Activated CD4-positive, alpha-beta memory T cell treated with anti-CD3 and anti-CD28 coated beads, Interleukin-2, amount 10 ng/mL, durations not matched to agents 7 days and 5 days (primary cell): ENCODE results near the gene TMEM266. TPM values are rescaled to one million over a fixed set of nuclear protein-coding genes. Genes with fewer than 3 reads are reported as not detected.

Experiments
- CTCF ChIA-PET: fragments of 350-600 bp; sonication (Branson Sonifier 250); formaldehyde crosslinking; loops from one replicate; lab custom pipeline; 2021; ENCODE audit warnings: antibody characterized with exemption, inconsistent platforms; lab: Charles Lee
- POLR2A ChIA-PET: fragments of 350-600 bp; sonication (Branson Sonifier 250); formaldehyde crosslinking; loops from one replicate; lab custom pipeline; 2021; ENCODE audit warnings: antibody characterized with exemption; lab: Charles Lee
- DNase-seq: peaks from one replicate; pipeline ENCODE4 v3.0.0-alpha.2; 2020
- H3K27ac Mint-ChIP-seq: one replicate; pipeline ENCODE4 v1.8.0; 2021; ENCODE audit warnings: mild to moderate bottlenecking, mixed read lengths
- H3K27me3 Mint-ChIP-seq: one replicate; pipeline ENCODE4 v1.8.0; 2021; ENCODE audit warnings: mixed read lengths
- H3K36me3 Mint-ChIP-seq: one replicate; pipeline ENCODE4 v1.8.0; 2021; ENCODE audit warnings: low read depth, mixed read lengths
- H3K4me1 Mint-ChIP-seq: one replicate; pipeline ENCODE4 v1.8.0; 2021; ENCODE audit warnings: mixed read lengths
- H3K4me3 Mint-ChIP-seq: one replicate; pipeline ENCODE4 v1.8.0; 2021; ENCODE audit warnings: mild to moderate bottlenecking, mixed read lengths
- H3K9me3 Mint-ChIP-seq: one replicate; pipeline ENCODE4 v1.8.0; 2021; ENCODE audit warnings: mixed read lengths
- total RNA-seq, 2 experiments: library from RNA; stranded (reverse); gene quantifications; one replicate each; pipeline ENCODE4 v1.2.3, GENCODE V29; 2021

Gene TMEM266
- total RNA-seq, 2 experiments from 2014 or later: not detected

GRCh38 chr15:76160426-76161152, 100.8 kb downstream of the TMEM266 start:
- no peaks in the 10 kb centered on the region for H3K36me3 Mint-ChIP-seq
- H3K9me3 Mint-ChIP-seq: no peaks in the 10 kb centered on the region
- ChIA-PET CTCF (no interaction called here), POLR2A (no interaction called here)
- H3K27ac Mint-ChIP-seq: no peak overlapping the region
- no peaks in the 10 kb centered on the region for H3K4me1 Mint-ChIP-seq
- no peak for DNase-seq
- no peak overlapping the region for H3K4me3 Mint-ChIP-seq
- no peaks in the 10 kb centered on the region for H3K27me3 Mint-ChIP-seq

GRCh38 chr15:76161153-76162035, 101.6 kb downstream of the TMEM266 start:
- Mint-ChIP-seq H3K9me3 (no peaks in the 10 kb centered on the region), H3K27ac (no peak overlapping the region), H3K4me1 (no peaks in the 10 kb centered on the region), H3K36me3 (no peaks in the 10 kb centered on the region), H3K27me3 (no peaks in the 10 kb centered on the region), H3K4me3 (no peak overlapping the region)
- ChIA-PET CTCF (no interaction called here), POLR2A (no interaction called here)
- DNase-seq: no peak

DNA sequence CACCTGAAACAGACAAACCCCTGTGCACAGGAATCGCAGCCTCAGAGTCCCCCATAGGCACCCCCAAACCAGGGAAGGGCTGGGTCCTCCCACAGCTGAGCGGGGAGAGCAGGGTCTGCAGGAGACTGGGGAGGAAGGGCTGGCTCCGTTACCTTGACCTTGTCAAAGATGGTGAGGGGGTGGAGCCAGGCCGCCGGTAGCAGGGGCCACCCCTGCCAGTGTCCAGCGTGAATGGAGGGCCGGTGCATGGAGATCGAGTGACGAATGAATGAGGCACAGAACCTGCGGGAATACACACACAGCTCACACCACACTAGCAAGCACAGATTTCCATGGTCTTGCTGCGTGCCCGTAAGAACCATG, 102.2 kb downstream of the TMEM266 start:
- Mint-ChIP-seq H3K27me3 (no peaks in the 10 kb centered on the region), H3K27ac (no peak overlapping the region), H3K4me3 (no peak overlapping the region), H3K9me3 (no peaks in the 10 kb centered on the region), H3K36me3 (no peaks in the 10 kb centered on the region), H3K4me1 (no peaks in the 10 kb centered on the region)
- ChIA-PET CTCF (no interaction called here), POLR2A (no interaction called here)
- no peak for DNase-seq

- H3K36me3 Mint-ChIP-seq: no peaks in the 10 kb centered on the region
- no peak for DNase-seq
- H3K4me3 Mint-ChIP-seq: no peak overlapping the region
Measured at GRCh38 chr15:76162784-76163456, 103.1 kb downstream of the TMEM266 start.

DNA sequence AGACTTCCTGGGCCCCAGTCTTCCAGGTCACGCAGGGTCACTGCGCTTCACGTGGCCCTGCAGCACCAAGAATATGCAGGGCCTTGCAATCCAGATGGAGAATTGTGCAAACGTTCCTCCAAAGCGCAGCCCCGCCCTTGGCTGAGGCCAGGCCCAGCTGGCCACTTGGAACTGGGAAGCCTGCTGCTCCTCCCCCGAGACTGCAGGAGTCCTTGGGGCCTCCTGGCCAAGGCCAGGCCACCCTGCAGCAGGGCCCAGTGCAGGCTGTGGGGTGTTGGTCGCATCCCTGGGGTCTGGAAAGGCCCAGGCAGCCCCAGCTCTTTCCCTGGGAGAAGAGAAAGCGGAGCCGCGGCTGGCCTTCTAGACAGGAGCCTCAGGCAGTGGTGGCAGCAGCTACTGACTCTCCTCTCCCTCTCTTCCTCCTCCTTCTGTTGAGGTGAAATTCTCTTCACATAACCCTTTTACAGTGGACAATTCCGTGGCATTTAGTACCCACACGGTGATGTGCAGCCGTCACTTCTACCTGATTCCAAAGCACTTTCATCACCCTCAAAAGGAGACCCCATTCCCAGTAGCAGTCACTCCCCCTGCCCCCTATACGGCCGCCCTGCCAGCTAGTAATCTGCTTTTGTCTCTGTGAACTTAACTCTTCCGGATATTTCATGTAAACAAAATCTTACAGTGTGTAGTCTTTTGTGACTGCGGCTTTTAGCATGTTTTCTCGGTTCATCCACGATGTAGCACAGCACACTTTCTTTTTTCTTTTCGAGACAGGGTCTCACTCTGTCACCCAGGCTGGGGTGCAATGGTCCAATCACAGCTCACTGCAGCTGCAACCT, 103.9 kb downstream of the TMEM266 start:
- Mint-ChIP-seq H3K27me3 (peaks cover 3% of the 10 kb centered on the region), H3K27ac (no peak overlapping the region), H3K36me3 (no peaks in the 10 kb centered on the region), H3K4me1 (no peaks in the 10 kb centered on the region), H3K9me3 (no peaks in the 10 kb centered on the region), H3K4me3 (no peak overlapping the region)
- ChIA-PET POLR2A (interaction anchor here (1.3 kb wide), 1 partner anchor 19 kb away, joined by 3 read pairs; no protein-coding TSS in a partner anchor), CTCF (interaction anchor here (1.3 kb wide), 1 partner anchor 13 kb away, joined by 3 read pairs; no protein-coding TSS in a partner anchor)
- DNase-seq: no peak

More at GRCh38 chr15:76162784-76163456, 103.1 kb downstream of the TMEM266 start:
- Mint-ChIP-seq H3K9me3 (no peaks in the 10 kb centered on the region), H3K4me1 (no peaks in the 10 kb centered on the region), H3K27me3 (peaks cover 3% of the 10 kb centered on the region), H3K27ac (no peak overlapping the region)
- ChIA-PET CTCF (no interaction called here), POLR2A (interaction anchor here (1.3 kb wide), 1 partner anchor 18 kb away, joined by 3 read pairs; no protein-coding TSS in a partner anchor)

GRCh38 chr15:76164602-76165001, 104.8 kb downstream of the TMEM266 start:
- no peak for DNase-seq
- POLR2A ChIA-PET: no interaction called here
- Mint-ChIP-seq H3K9me3 (no peaks in the 10 kb centered on the region), H3K4me3 (no peak overlapping the region), H3K36me3 (no peaks in the 10 kb centered on the region), H3K4me1 (no peaks in the 10 kb centered on the region), H3K27ac (no peak overlapping the region), H3K27me3 (peaks cover 6% of the 10 kb centered on the region)
- CTCF ChIA-PET: interaction anchor here (1.3 kb wide), 1 partner anchor 14 kb away, joined by 3 read pairs; no protein-coding TSS in a partner anchor

DNA sequence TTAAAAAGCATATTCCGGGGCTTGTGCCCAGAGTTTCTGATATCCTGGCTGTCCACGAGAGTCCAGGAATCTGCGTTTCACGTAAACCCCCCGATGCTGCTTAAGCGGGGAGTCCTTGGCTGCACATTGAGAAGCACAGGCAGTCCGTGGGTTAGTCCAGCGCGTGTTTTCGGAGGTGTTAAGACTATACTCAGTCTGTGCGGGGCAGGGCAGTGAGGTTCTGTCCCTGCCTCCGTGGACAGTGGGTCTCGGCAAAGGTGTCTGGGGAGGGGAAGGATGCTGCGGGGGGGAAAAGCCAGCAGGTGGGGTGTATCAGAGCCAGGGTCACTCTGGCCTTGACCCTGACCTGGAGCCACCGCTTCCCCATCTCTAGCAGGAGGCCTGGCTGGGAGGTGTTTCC, 106.2 kb downstream of the TMEM266 start:
- ChIA-PET POLR2A (no interaction called here), CTCF (no interaction called here)
- Mint-ChIP-seq H3K27me3 (peaks cover 6% of the 10 kb centered on the region), H3K36me3 (no peaks in the 10 kb centered on the region), H3K4me1 (no peaks in the 10 kb centered on the region), H3K4me3 (no peak overlapping the region), H3K27ac (no peak overlapping the region), H3K9me3 (no peaks in the 10 kb centered on the region)
- DNase-seq: no peak

DNA sequence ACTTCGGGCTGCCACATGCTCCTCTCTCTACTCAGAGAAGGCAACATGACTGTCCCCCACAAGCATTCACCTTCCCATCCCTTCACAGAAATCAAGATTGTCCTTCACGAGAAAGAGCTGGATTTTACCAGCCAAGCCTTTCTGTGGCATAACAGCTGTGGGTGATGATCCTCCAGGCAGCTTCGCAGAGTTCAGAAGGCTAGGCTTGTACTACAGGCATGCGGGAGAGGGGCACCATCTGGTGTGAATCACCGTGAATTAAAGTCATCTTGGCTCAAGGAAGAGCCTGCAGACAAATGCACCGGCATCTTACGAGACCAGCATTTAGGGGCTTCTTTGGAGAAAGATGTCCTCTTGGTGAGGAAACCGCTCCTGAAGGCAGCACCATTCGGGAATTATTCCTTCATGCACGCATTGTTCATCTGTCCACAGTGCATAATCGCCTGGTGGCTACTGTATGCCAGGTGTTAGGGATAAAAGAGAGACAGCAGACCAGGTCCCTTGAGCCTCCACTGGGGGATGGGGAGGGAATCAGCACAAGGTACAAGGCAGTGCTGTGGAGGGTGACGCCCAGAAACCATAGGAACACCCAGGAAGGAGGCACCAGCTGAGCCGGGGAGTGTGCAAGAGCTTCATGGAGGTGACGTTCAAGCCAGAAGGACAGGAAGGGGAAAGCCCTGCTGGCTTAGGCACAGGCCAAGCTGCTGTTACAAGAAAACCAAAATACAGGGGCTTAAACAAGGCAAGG, 108.6 kb downstream of the TMEM266 start:
- Mint-ChIP-seq H3K9me3 (no peaks in the 10 kb centered on the region), H3K27me3 (peaks cover 12% of the 10 kb centered on the region), H3K4me1 (no peaks in the 10 kb centered on the region), H3K27ac (no peak overlapping the region), H3K4me3 (no peak overlapping the region), H3K36me3 (no peaks in the 10 kb centered on the region)
- ChIA-PET POLR2A (no interaction called here), CTCF (no interaction called here)
- DNase-seq: no peak

- Mint-ChIP-seq H3K9me3 (no peaks in the 10 kb centered on the region), H3K27me3 (peaks cover 12% of the 10 kb centered on the region), H3K4me3 (no peak overlapping the region), H3K4me1 (no peaks in the 10 kb centered on the region), H3K27ac (no peak overlapping the region), H3K36me3 (no peaks in the 10 kb centered on the region)
- CTCF ChIA-PET: no interaction called here
- POLR2A ChIA-PET: no interaction called here
- DNase-seq: no peak
Measured at GRCh38 chr15:76169018-76169417, 109.2 kb downstream of the TMEM266 start.

DNA sequence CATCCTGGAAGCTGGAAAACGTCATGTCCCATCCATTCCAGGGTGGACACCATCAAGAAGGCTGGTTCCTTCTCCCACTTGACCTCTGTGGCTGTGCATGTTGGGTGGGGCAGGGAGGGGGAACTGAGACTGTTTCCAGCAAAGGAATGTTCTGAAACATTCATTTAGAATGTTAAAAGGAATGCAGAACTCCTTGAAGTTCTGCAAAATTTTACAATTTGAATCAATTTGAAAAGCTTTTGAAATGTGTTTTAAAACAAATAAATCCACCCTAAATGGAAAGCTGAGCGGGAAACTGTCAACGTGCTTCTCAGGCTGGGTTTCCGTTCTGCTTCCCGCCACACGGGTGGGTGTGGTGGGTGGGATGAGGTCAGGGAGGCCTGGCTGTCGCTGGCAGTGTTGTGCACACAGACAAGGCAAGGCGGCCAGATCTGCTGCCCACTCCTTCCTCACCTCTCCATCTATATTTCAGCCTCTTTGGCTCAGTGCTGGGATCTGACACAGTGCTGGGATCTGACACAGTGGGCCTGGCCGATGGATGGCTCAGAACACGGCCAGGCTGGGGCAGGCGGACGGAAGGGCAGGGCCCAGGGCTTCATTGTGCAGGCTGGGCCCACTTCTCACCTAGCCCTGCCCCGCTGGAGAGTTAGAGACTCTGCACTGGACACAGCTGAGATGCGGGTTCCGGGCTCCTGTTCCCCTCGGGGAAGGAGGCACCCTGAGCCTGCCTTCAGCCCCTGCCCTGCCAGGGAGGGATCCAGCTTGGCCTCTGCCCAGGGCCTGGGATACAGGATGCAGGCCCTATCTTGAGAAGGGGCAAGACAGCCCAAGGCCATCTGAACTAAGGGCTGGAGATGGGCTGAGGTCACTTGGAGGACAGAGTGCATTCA, 110.4 kb downstream of the TMEM266 start:
- ChIA-PET POLR2A (no interaction called here), CTCF (no interaction called here)
- no peaks in the 10 kb centered on the region for H3K36me3 Mint-ChIP-seq
- H3K9me3 Mint-ChIP-seq: no peaks in the 10 kb centered on the region
- H3K4me3 Mint-ChIP-seq: no peak overlapping the region
- H3K4me1 Mint-ChIP-seq: no peaks in the 10 kb centered on the region
- H3K27me3 Mint-ChIP-seq: peaks cover 12% of the 10 kb centered on the region
- H3K27ac Mint-ChIP-seq: no peak overlapping the region
- no peak for DNase-seq

DNA sequence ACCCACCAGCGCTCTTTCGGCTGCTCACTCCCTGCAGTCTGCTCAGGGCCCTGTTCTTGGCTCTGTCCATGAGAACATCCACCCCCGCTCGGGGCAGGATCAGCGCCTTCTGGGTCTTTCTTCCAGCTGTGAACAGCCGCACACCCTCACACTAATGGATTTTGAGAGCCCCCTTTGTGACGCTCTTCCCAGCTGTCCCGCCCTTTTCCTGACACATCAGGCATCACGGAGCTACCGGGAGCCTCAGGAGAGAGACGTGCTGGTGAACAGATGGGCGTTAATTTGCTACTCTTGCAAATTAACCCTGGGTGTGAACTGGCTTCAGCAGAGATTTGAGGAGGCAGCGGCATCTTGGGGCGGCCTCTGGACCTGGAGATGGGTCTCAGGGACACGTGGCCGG, 113.0 kb downstream of the TMEM266 start:
- Mint-ChIP-seq H3K4me3 (no peak overlapping the region), H3K9me3 (no peaks in the 10 kb centered on the region), H3K36me3 (no peaks in the 10 kb centered on the region), H3K27me3 (peaks cover 15% of the 10 kb centered on the region), H3K4me1 (no peaks in the 10 kb centered on the region), H3K27ac (no peak overlapping the region)
- POLR2A ChIA-PET: no interaction called here
- CTCF ChIA-PET: no interaction called here
- DNase-seq: no peak
